Measurements from ENCODE around the gene CEP72.
"Not testable (repeated sequence)": the region's sequence is repeated elsewhere in the genome, so short reads cannot be mapped to it uniquely, and the experiment has no call there.

CEP72 gene

GRCh38 chr5:624951-625230 lies 12.8 kb downstream of the CEP72 start:
- Histone ChIP-seq H3K9me3 (ENCODE audit: insufficient read depth, low read length) (no peaks in the 10 kb centered on the region), H4K20me1 (ENCODE audit: insufficient read depth, low read length) (no peaks in the 10 kb centered on the region), H3K36me3 (replicated peaks; ENCODE audit: low read depth, low read length) (peaks cover 8% of the 10 kb centered on the region), H3K79me2 (ENCODE audit: low read length) (no peaks in the 10 kb centered on the region), H3K4me3 (ENCODE audit: low read length) (no peak overlapping the region), H3K27me3 (ENCODE audit: low read depth, low read length) (no peaks in the 10 kb centered on the region), H3K4me2 (ENCODE audit: low read length) (no peak overlapping the region), H3K27ac (ENCODE audit: low read length) (no peak overlapping the region), H3K4me1 (ENCODE audit: low read length) (no peaks in the 10 kb centered on the region), H2AFZ (ENCODE audit: low read depth, low read length) (no peak overlapping the region), H3K9ac (ENCODE audit: low read length) (no peak overlapping the region)
- TF ChIP-seq, protein P1, sequence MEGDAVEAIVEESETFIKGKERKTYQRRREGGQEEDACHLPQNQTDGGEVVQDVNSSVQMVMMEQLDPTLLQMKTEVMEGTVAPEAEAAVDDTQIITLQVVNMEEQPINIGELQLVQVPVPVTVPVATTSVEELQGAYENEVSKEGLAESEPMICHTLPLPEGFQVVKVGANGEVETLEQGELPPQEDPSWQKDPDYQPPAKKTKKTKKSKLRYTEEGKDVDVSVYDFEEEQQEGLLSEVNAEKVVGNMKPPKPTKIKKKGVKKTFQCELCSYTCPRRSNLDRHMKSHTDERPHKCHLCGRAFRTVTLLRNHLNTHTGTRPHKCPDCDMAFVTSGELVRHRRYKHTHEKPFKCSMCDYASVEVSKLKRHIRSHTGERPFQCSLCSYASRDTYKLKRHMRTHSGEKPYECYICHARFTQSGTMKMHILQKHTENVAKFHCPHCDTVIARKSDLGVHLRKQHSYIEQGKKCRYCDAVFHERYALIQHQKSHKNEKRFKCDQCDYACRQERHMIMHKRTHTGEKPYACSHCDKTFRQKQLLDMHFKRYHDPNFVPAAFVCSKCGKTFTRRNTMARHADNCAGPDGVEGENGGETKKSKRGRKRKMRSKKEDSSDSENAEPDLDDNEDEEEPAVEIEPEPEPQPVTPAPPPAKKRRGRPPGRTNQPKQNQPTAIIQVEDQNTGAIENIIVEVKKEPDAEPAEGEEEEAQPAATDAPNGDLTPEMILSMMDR (IDR thresholded peaks at IDR 0.05; ENCODE audit: low read depth, low read length) = no peak
- TF ChIP-seq EZH2phosphoT487 (IDR thresholded peaks at IDR 0.05; ENCODE audit: low read depth) = no peak

DNA sequence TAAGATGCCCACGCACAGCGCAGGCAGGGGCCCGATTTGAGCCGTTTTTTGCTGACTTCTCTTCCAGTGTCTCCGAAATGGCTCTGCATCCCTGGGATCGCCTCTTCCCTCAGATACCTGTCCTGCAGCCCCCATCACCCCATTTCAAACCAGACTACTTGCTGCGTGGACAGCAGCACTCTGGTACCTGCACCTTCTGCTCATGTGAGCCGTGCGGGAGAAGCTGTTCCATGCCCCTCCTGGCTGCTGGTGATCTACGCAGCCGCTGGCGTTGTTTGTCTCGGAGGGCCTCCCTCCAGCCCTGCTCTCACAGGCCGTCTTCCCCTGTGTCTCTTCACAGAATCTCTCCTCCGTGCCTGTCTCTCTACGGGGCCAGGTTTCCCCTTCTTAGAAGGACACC lies 13.4 kb downstream of the CEP72 start:
- Histone ChIP-seq H3K27ac (ENCODE audit: low read length) (no peak overlapping the region), H3K36me3 (replicated peaks; ENCODE audit: low read depth, low read length) (peaks cover 7% of the 10 kb centered on the region), H4K20me1 (ENCODE audit: insufficient read depth, low read length) (no peaks in the 10 kb centered on the region), H3K9ac (ENCODE audit: low read length) (no peak overlapping the region), H3K27me3 (ENCODE audit: low read depth, low read length) (no peaks in the 10 kb centered on the region), H3K9me3 (ENCODE audit: insufficient read depth, low read length) (no peaks in the 10 kb centered on the region), H3K79me2 (ENCODE audit: low read length) (no peaks in the 10 kb centered on the region), H3K4me1 (ENCODE audit: low read length) (no peaks in the 10 kb centered on the region), H3K4me2 (ENCODE audit: low read length) (no peak overlapping the region), H3K4me3 (ENCODE audit: low read length) (no peak overlapping the region), H2AFZ (ENCODE audit: low read depth, low read length) (no peak overlapping the region)
- TF ChIP-seq EZH2phosphoT487 (IDR thresholded peaks at IDR 0.05; ENCODE audit: low read depth) = no peak
- TF ChIP-seq, protein P1 (IDR thresholded peaks at IDR 0.05; ENCODE audit: low read depth, low read length) = no peak

DNA sequence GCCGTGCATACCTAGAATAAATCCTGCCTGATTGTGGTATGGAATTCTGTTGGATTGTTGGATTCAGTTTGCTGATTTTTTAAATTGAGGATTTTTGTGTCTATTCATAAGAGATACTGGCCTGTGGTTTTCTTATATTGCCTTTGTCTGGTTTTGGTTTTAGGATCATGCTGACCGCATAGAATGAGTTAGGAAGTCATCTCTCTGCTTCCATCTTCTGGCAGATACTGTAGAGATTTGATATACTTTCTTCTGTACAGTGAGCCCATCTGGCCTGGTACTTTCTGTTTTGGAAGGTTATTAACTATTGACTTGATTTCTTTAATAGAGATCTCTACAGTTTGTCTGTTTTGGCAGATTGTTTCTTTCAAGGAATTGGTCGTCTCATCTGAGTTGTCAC lies 14.7 kb downstream of the CEP72 start:
- Histone ChIP-seq H3K27ac (ENCODE audit: low read length) (no peak overlapping the region), H3K36me3 (replicated peaks; ENCODE audit: low read depth, low read length) (peaks cover 4% of the 10 kb centered on the region), H3K4me2 (ENCODE audit: low read length) (no peak overlapping the region), H4K20me1 (ENCODE audit: insufficient read depth, low read length) (no peaks in the 10 kb centered on the region), H3K9ac (ENCODE audit: low read length) (no peak overlapping the region), H3K9me3 (ENCODE audit: insufficient read depth, low read length) (no peaks in the 10 kb centered on the region), H3K4me1 (ENCODE audit: low read length) (no peaks in the 10 kb centered on the region), H3K27me3 (ENCODE audit: low read depth, low read length) (no peaks in the 10 kb centered on the region), H3K4me3 (ENCODE audit: low read length) (no peak overlapping the region), H3K79me2 (ENCODE audit: low read length) (no peaks in the 10 kb centered on the region), H2AFZ (ENCODE audit: low read depth, low read length) (no peak overlapping the region)
- TF ChIP-seq EZH2phosphoT487 (IDR thresholded peaks at IDR 0.05; ENCODE audit: low read depth) = no peak
- TF ChIP-seq, protein P1 (IDR thresholded peaks at IDR 0.05; ENCODE audit: low read depth, low read length) = no peak

DNA sequence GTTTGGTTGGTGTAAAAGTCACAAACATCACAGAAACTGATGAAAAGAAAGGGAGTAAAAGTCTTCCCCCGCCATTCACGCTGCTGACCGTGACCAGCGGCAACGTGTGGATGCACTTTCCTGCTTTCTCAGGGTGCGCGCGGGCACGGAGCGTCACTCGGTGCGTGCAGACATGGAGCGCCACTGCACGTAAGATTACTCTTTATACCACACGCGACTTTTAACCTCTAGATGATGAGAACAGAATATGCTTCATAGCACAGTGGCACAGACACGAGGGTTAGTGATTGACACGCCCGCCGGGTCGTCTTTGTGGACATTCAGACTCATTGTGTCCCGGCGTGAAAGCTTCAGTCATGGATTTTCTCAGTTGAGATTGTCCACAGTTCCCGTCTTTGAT lies 15.7 kb downstream of the CEP72 start:
- no peak for TF ChIP-seq EZH2phosphoT487 (IDR thresholded peaks at IDR 0.05; ENCODE audit: low read depth)
- TF ChIP-seq, protein P1 (IDR thresholded peaks at IDR 0.05; ENCODE audit: low read depth, low read length) = no peak
- Histone ChIP-seq H3K9ac (ENCODE audit: low read length) (no peak overlapping the region), H3K27me3 (ENCODE audit: low read depth, low read length) (no peaks in the 10 kb centered on the region), H3K9me3 (ENCODE audit: insufficient read depth, low read length) (no peaks in the 10 kb centered on the region), H3K4me2 (ENCODE audit: low read length) (no peak overlapping the region), H4K20me1 (ENCODE audit: insufficient read depth, low read length) (no peaks in the 10 kb centered on the region), H3K4me3 (ENCODE audit: low read length) (no peak overlapping the region), H2AFZ (ENCODE audit: low read depth, low read length) (no peak overlapping the region), H3K27ac (ENCODE audit: low read length) (no peak overlapping the region), H3K4me1 (ENCODE audit: low read length) (no peaks in the 10 kb centered on the region), H3K79me2 (ENCODE audit: low read length) (no peaks in the 10 kb centered on the region), H3K36me3 (replicated peaks; ENCODE audit: low read depth, low read length) (peaks cover 4% of the 10 kb centered on the region)

- H3K27me3 ChIP-seq (ENCODE audit: low read depth, low read length); H2AFZ ChIP-seq (ENCODE audit: low read depth, low read length); H3K4me2 ChIP-seq (ENCODE audit: low read length); H3K4me3 ChIP-seq (ENCODE audit: low read length); H4K20me1 ChIP-seq (ENCODE audit: insufficient read depth, low read length); H3K27ac ChIP-seq (ENCODE audit: low read length); H3K4me1 ChIP-seq (ENCODE audit: low read length); H3K79me2 ChIP-seq (ENCODE audit: low read length); H3K9ac ChIP-seq (ENCODE audit: low read length); H3K9me3 ChIP-seq (ENCODE audit: insufficient read depth, low read length); H3K36me3 ChIP-seq (replicated peaks; ENCODE audit: low read depth, low read length): not testable (repeated sequence)
These were observed 16.4 kb downstream of the CEP72 start for GRCh38 chr5:628351-629205.

All from OCI-LY3 (cell line).